Activated naive CD4-positive, alpha-beta T cell treated with anti-CD3 and anti-CD28 coated beads, Interleukin-2, amount 10 ng/mL, durations not matched to agents 7 days and 5 days (primary cell): ENCODE measurements around the gene ESRRG.
"Not testable (repeated sequence)": the region's sequence is repeated elsewhere in the genome, so short reads cannot be mapped to it uniquely, and the experiment has no call there.

ENCODE experiments used
- CTCF ChIA-PET: fragments of 350-600 bp; sonication (Branson Sonifier 250); formaldehyde crosslinking; loops from one replicate; lab custom pipeline; 2021; ENCODE audit warnings: antibody characterized with exemption; lab: Charles Lee
- DNase-seq: peaks from one replicate; pipeline ENCODE4 v3.0.0-alpha.2; 2020
- H3K27ac Mint-ChIP-seq: one replicate; pipeline ENCODE4 v1.8.0; 2021; ENCODE audit warnings: mild to moderate bottlenecking, moderate library complexity, mixed read lengths
- H3K27me3 Mint-ChIP-seq: one replicate; pipeline ENCODE4 v1.8.0; 2021; ENCODE audit warnings: mild to moderate bottlenecking, mixed read lengths
- H3K36me3 Mint-ChIP-seq: one replicate; pipeline ENCODE4 v1.8.0; 2021; ENCODE audit warnings: mixed read lengths
- H3K4me1 Mint-ChIP-seq: one replicate; pipeline ENCODE4 v1.8.0; 2021; ENCODE audit warnings: mixed read lengths
- H3K4me3 Mint-ChIP-seq: one replicate; pipeline ENCODE4 v1.8.0; 2021; ENCODE audit warnings: mild to moderate bottlenecking, moderate library complexity, mixed read lengths
- H3K9me3 Mint-ChIP-seq: one replicate; pipeline ENCODE4 v1.8.0; 2021; ENCODE audit warnings: mixed read lengths

ESRRG gene

DNA sequence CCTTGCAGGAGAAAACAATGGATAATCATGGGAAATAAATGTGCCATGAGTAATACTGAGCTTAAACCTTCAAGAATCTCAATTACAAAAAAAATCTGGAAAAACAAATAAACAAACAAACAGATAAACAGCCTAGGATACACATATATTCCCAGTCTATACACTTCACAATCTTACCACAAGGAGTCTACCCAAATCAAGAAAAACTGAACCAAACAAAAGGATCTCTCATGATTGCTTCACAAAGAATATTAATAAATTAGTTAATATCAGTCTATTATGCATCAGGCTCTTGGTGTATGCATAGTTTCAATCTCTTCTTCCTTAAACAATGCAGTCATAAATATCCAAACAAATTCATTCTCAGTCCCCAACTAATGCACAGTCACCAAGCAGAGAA lies 3.2 kb upstream of the ESRRG start:
- Mint-ChIP-seq H3K4me1 (no peaks in the 10 kb centered on the region), H3K4me3 (no peak overlapping the region), H3K36me3 (no peaks in the 10 kb centered on the region), H3K9me3 (no peaks in the 10 kb centered on the region), H3K27me3 (peaks cover 9% of the 10 kb centered on the region), H3K27ac (no peak overlapping the region)
- no peak for DNase-seq
- CTCF ChIA-PET, result no interaction called here

DNA sequence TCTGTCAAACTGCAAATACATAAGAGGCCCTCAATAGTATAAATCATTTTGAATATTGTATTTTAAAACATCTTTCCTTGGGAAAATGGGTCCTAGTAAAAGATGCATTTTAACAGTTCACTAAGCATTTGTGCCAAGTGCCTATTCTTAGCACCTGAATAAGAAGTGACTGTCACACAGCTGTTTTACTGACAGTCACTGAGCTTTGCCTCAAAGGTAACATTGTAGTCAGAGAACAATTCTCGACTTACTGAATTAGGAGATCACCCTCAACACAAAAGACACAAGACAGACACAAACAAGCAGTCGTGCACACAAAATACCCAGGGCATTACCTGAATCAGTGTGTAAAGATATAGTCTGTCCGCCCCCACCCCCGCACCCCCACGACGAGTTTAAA lies 408 bp downstream of the ESRRG start:
- no peaks in the 10 kb centered on the region for H3K9me3 Mint-ChIP-seq
- H3K4me1 Mint-ChIP-seq, result no peaks in the 10 kb centered on the region
- DNase-seq, result no peak
- H3K27ac Mint-ChIP-seq, result no peak overlapping the region
- CTCF ChIA-PET, result no interaction called here
- H3K27me3 Mint-ChIP-seq, result peaks cover 9% of the 10 kb centered on the region
- H3K4me3 Mint-ChIP-seq, result no peak overlapping the region
- H3K36me3 Mint-ChIP-seq, result no peaks in the 10 kb centered on the region

DNA sequence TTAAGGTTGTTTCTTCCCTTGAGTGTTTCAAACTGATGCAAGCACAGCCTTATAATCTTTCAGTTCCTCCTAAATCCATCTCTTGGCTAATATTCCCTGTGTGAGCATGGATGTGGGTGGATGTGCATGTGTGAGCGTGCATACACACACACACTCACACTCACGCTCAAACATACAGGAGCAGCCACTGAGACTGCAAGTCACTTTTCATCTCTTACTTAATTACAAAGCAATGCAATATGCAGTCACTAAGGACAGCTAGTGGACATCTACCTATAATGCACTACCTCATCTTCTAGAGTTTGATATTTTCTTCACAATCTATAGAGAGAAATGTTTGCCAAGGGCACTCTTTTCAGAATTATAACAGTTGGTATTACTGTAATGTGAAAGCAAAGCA lies 1.4 kb downstream of the ESRRG start:
- Mint-ChIP-seq H3K27me3 (peaks cover 9% of the 10 kb centered on the region), H3K27ac (no peak overlapping the region), H3K4me1 (no peaks in the 10 kb centered on the region), H3K36me3 (no peaks in the 10 kb centered on the region), H3K9me3 (no peaks in the 10 kb centered on the region), H3K4me3 (no peak overlapping the region)
- CTCF ChIA-PET, result no interaction called here
- DNase-seq, result no peak

DNA sequence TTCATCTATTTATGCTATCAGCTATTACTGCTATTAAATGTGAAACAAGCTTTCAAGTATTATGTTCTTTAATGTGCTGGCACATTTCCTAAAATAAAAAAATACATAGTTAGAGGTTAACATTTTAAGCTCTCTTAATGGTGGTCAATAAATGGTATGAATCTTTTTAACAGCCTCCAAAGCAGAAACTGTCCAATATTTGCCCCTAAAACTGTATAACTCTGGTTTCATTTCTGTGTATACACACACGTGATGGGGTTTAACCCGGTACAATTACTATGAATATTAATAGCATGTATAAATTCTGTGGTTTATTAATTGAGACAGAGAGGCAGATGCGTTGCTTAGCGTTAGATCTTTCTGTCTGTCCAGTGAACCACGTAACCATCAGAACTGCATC lies 2.2 kb downstream of the ESRRG start:
- no peaks in the 10 kb centered on the region for H3K9me3 Mint-ChIP-seq
- H3K4me1 Mint-ChIP-seq, result no peaks in the 10 kb centered on the region
- H3K27ac Mint-ChIP-seq, result no peak overlapping the region
- H3K4me3 Mint-ChIP-seq, result no peak overlapping the region
- H3K36me3 Mint-ChIP-seq, result no peaks in the 10 kb centered on the region
- peaks cover 9% of the 10 kb centered on the region for H3K27me3 Mint-ChIP-seq
- CTCF ChIA-PET, result no interaction called here
- DNase-seq, result no peak

DNA sequence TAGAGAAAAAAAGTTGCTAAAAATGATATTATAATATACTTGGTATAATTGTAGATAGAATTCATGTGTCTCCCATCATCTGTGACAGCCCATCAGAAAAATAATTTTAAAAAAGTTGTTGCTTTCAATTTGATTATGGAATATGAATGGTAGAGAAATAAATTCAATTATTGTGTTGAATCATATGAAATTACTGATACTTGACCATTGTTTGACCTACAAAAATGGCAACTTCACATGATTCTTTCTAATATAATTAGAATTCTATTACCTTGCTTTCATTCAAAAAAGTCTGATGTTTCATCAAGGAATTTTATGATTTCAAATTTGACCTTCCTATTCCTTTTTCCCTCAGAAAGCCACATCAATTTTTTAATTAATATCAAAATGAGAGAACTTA lies 11.5 kb downstream of the ESRRG start:
- no peaks in the 10 kb centered on the region for H3K9me3 Mint-ChIP-seq
- no peak for DNase-seq
- H3K27me3 Mint-ChIP-seq, result no peaks in the 10 kb centered on the region
- no peak overlapping the region for H3K27ac Mint-ChIP-seq
- no peaks in the 10 kb centered on the region for H3K4me1 Mint-ChIP-seq
- no peak overlapping the region for H3K4me3 Mint-ChIP-seq
- H3K36me3 Mint-ChIP-seq, result no peaks in the 10 kb centered on the region
- CTCF ChIA-PET, result no interaction called here

DNA sequence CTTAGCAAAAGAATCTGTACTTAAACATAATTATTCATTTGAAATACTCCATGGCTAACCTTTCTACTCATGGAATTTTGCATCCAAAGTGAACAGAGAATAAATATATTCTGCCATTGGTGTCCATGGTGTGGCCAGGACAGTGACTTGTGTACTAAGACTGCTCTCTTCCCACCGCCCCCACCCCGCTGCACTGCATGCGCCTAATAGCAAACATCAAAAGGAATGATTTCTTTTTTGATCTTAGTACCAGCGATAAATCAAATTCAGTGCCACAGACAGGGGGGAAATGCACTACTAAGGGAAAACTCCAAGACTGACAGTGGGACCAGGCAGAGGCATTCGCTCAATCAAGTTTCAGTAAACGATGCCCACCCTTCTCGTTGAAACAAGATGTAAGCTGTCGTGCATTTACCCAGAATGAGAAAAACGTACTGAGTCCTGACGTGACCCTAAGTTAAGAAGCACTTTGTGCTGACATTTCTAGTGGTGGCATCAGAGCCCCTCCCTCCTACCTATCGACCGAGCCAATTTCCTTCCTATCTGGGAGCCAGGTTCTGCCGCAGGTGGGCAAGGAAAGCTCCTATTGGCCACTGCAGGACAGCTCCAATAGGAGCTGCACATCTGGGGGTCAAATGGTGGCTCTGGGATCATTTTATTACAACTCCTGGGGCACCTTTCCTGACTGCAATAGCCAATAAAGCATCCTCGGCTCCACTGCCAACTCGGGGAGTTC lies 12.5 kb downstream of the ESRRG start:
- no peaks in the 10 kb centered on the region for H3K4me1 Mint-ChIP-seq
- no peaks in the 10 kb centered on the region for H3K9me3 Mint-ChIP-seq
- no peak for DNase-seq
- no peaks in the 10 kb centered on the region for H3K36me3 Mint-ChIP-seq
- no peaks in the 10 kb centered on the region for H3K27me3 Mint-ChIP-seq
- H3K27ac Mint-ChIP-seq, result no peak overlapping the region
- no peak overlapping the region for H3K4me3 Mint-ChIP-seq
- CTCF ChIA-PET, result no interaction called here

DNA sequence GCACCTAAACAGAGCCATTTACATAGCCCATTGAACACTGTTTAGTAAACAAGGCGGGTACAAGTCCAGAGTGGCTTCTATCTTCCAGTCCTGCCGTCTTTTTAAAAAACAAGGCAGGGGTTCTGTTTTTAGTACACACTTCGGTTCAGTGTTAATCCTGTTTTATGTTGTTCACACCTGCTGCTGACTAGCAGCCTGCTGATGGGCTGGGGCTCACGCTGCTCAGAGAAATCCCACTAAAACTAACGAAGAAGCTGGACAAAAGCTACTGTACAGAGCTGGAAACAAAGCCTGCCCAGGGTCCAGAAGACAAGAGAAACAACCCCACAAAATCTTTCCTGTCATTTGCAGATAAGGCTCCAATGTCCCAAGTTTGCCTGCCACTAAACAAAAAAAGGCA lies 13.2 kb downstream of the ESRRG start:
- Mint-ChIP-seq H3K27ac (no peak overlapping the region), H3K36me3 (no peaks in the 10 kb centered on the region), H3K9me3 (no peaks in the 10 kb centered on the region), H3K27me3 (no peaks in the 10 kb centered on the region), H3K4me3 (no peak overlapping the region), H3K4me1 (no peaks in the 10 kb centered on the region)
- CTCF ChIA-PET, result no interaction called here
- DNase-seq, result no peak

DNA sequence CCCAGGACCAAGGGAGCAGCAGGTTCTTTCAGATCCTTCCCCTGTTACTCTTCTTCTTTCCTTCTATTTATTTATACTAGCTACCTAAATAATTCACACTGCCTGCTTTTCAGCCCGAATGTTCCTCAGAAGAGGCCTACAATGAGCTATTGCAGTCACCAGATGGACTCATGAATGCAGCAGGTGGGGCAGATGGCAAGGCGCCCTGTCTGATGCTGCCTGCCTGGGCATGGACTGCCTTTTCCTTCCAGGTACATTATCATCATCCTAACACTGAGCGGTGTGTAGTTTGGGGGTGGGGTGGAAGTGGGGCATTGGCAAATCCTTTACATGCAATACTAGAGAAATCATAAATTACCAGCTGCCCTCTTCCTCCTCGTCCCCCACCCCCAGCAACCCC lies 17.6 kb downstream of the ESRRG start:
- CTCF ChIA-PET, result no interaction called here

DNA sequence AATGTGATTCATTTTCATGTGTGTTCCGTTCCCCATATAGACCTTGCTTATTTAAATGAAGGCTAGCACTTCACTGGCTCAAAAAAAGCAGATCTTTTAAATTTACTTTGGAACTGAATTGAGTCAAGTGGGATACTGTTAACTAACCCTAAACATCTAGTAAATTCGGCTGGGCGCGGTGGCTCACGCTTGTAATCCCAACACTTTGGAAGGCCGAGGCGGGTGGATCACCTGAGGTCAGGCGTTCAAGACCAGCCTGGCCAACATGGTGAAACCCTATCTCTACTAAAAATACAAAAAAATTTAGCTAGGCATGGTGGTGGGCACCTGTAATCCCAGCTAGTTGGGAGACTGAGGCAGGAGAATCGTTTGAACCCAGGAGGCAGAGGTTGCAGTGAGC lies 19.2 kb downstream of the ESRRG start:
- CTCF ChIA-PET, H3K4me3 Mint-ChIP-seq, DNase-seq, H3K27me3 Mint-ChIP-seq, H3K9me3 Mint-ChIP-seq, H3K4me1 Mint-ChIP-seq, H3K27ac Mint-ChIP-seq, H3K36me3 Mint-ChIP-seq: not testable (repeated sequence)

More for the DNA sequence above, 17.6 kb downstream of the ESRRG start:
- Mint-ChIP-seq H3K4me3 (no peak overlapping the region), H3K36me3 (no peaks in the 10 kb centered on the region), H3K27me3 (no peaks in the 10 kb centered on the region), H3K9me3 (peaks cover 2% of the 10 kb centered on the region), H3K4me1 (no peaks in the 10 kb centered on the region), H3K27ac (no peak overlapping the region)
- no peak for DNase-seq

DNA sequence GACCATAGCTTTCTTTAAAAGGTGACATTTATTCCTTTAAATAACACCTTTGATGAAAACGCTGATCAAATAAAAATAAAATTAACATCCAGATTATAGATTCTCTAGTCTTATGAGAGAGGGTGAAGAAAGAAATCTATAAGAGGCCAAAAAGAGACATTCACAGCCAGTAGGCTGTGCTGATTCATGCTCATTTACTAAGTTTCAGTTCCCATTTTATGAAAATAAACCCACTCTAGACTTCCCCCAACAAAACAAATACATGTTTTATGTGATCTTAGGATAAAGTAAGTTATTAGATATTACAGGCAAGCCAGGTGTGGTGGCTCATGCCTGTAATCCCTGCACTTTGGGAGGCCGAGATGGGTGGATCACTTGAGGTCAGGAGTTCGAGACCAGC lies 21.1 kb downstream of the ESRRG start:
- DNase-seq, result no peak
- CTCF ChIA-PET, result no interaction called here
- Mint-ChIP-seq H3K27me3 (no peaks in the 10 kb centered on the region), H3K36me3 (no peaks in the 10 kb centered on the region), H3K27ac (no peak overlapping the region), H3K9me3 (peaks cover 10% of the 10 kb centered on the region), H3K4me1 (no peaks in the 10 kb centered on the region), H3K4me3 (no peak overlapping the region)

DNA sequence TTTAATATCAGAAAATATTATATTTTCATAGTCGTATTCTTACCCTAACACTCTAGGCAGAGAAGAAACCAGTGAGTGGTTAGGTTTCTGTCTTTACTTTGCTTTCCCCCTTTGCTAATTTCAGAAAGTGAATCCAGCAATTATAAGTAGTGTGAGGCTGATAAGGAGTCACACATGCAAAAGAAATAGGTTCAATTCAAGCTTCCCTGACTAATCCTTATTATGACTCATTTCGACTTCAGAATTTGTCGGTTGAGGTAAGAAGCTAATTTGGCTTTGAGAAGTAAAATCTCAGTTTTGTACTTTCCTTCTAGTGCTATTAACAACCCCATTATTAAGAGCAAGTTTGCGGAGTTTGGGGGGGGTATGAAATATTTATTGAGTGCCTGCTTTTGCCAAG lies 22.4 kb downstream of the ESRRG start:
- Mint-ChIP-seq H3K4me1 (no peaks in the 10 kb centered on the region), H3K9me3 (peaks cover 10% of the 10 kb centered on the region), H3K4me3 (no peak overlapping the region), H3K27me3 (no peaks in the 10 kb centered on the region), H3K36me3 (no peaks in the 10 kb centered on the region), H3K27ac (no peak overlapping the region)
- CTCF ChIA-PET, result no interaction called here
- DNase-seq, result no peak

DNA sequence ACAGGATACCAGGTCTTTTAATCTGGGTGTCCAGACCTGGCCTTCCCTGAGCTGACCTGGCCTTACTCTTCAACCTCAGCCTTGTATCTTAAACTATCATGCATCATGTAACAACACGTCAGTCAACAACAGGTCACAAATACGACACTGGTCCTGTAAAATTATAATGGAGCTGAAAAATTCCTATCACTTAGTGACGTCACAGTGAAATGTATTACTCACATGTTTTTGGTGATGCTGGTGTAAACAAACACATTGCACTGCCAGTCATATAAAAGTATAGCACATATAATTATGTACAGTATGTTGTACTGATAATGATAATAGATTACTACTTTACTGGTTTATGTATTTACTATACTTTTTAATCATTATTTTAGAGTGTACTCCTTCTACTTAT lies 31.5 kb downstream of the ESRRG start:
- H3K36me3 Mint-ChIP-seq, result no peaks in the 10 kb centered on the region
- no peak overlapping the region for H3K4me3 Mint-ChIP-seq
- H3K9me3 Mint-ChIP-seq, result peaks cover 3% of the 10 kb centered on the region
- CTCF ChIA-PET, result no interaction called here
- no peaks in the 10 kb centered on the region for H3K4me1 Mint-ChIP-seq
- no peaks in the 10 kb centered on the region for H3K27me3 Mint-ChIP-seq
- no peak overlapping the region for H3K27ac Mint-ChIP-seq
- no peak for DNase-seq

DNA sequence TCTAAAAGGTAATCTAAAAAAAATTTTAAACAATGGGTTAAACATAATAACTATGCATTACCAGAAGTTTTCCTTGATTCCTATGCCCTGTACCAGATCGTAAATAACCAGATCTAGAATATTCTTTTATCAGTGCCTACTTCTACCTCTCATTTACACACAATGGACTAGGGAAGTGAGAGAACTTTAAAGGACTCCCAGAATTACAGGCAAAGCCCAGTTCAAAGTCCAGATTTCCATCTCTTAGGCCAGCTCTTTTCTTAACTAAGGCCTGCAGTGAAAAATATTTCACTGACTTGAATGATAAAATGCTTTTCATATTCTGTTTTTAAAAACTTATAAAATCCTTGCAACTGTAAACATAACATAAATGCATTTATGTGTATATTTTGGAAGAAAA lies 32.6 kb downstream of the ESRRG start:
- CTCF ChIA-PET, result no interaction called here
- no peak for DNase-seq
- H3K27ac Mint-ChIP-seq, result no peak overlapping the region
- H3K9me3 Mint-ChIP-seq, result peaks cover 3% of the 10 kb centered on the region
- H3K36me3 Mint-ChIP-seq, result no peaks in the 10 kb centered on the region
- H3K4me3 Mint-ChIP-seq, result no peak overlapping the region
- no peaks in the 10 kb centered on the region for H3K27me3 Mint-ChIP-seq
- no peaks in the 10 kb centered on the region for H3K4me1 Mint-ChIP-seq

DNA sequence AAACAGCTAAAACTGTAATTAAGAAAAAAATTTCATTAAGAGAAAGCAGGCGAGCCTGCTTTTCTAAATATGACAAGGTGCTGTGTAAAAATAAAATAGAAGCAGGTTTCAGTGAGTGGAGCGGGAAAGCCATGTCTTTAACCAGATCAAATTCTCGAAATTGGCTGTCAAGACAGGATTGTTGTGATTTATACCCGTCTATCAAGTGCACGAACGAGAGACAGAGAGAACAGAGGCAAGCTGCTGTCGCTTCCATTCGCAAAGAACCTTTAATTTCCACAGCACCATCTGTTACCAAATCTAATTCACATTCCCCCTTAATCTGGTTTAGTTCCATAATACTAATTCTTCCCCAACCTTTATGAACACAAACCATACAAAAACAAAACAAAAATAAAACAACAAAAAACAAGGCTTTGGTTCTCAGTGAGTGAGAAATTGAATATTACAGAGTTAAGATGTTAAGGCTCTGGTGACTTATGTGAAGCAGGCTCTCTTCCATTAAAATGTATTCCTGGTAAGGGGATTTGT lies 35.0 kb downstream of the ESRRG start:
- no peaks in the 10 kb centered on the region for H3K36me3 Mint-ChIP-seq
- H3K9me3 Mint-ChIP-seq, result peaks cover 3% of the 10 kb centered on the region
- H3K27ac Mint-ChIP-seq, result no peak overlapping the region
- H3K4me3 Mint-ChIP-seq, result no peak overlapping the region
- H3K4me1 Mint-ChIP-seq, result no peaks in the 10 kb centered on the region
- CTCF ChIA-PET, result no interaction called here
- DNase-seq, result no peak
- H3K27me3 Mint-ChIP-seq, result no peaks in the 10 kb centered on the region

DNA sequence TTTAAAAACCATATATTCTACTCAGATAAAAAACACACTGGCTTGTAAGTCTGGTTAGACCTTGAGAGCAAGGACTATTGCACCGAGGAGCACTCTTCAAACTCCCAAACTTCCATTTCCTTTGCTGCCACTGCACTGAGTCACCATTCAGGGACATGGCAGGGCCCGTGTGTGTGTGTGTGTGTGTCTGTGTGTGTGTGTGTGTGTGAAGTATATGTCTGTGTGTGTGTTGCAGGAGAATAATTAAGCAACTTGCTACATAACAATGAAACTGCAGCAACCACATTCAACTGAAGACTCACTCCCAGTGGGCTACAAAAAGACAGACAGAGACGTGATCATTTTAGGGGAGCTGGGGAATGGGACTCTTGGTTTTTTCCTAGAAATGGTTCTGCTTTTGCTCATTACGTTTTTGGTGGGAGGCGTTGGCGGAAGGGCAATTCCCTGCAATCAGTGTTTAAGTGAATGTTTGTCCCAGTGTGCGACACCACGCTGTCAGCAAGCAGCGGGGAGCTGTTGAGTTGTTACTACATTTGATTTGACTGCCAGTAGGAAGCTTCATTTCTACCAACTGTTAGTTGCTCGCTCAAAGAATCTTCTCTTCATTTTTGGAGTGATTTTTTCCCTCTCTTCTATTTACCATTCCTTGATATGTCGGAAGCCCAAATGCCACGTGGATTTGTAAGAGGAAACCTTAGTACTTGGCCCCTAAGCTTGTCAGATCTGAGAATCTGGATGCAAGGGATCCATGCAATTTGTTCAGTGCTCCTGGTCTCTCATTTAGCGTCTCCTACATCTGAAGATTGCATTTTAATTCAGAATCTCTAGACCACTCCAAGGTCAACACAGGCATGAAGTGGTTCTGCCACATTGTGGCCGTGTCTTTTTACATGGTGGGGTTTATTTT lies 36.1 kb downstream of the ESRRG start:
- no peak for DNase-seq
- Mint-ChIP-seq H3K4me1 (no peaks in the 10 kb centered on the region), H3K9me3 (peaks cover 3% of the 10 kb centered on the region), H3K27ac (no peak overlapping the region), H3K27me3 (no peaks in the 10 kb centered on the region), H3K36me3 (no peaks in the 10 kb centered on the region), H3K4me3 (no peak overlapping the region)
- CTCF ChIA-PET, result no interaction called here
